GM19452 (cell line): ENCODE data around the gene XIRP1.

Source experiments
- ATAC-seq: cut with Tn5 transposase; IDR thresholded peaks from one replicate; pipeline ENCODE4 v1.9.1; 2021; ENCODE audit not compliant: unreplicated experiment

The XIRP1 gene

DNA sequence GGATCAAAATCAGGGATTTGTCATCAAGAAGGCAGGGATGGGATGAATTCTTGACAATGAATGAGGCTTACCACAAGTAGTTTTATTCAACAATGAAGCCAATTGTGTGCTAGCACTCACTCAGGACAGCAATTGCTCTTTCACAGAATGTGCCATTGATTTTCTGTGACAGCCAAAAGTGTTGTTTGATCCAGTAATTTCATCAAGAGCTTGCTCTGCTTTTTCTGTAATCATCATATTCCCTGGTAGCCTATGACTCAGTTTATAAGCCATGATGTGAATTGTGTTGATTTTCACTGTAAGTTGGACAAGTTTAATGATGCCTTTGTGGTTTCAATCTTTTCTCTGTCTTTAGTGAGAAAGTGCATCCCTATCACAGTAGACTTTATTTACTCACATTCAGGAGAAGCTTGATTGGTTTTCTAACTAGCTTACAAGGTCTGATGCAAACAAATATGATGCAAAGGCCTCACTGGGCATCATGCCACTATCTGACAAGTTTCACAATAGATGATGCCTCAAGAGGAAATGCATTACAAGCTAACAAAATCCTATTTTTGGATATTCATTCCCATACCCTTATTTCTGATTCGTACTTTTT, 25.4 kb downstream of the XIRP1 start:
- no peak for ATAC-seq

DNA sequence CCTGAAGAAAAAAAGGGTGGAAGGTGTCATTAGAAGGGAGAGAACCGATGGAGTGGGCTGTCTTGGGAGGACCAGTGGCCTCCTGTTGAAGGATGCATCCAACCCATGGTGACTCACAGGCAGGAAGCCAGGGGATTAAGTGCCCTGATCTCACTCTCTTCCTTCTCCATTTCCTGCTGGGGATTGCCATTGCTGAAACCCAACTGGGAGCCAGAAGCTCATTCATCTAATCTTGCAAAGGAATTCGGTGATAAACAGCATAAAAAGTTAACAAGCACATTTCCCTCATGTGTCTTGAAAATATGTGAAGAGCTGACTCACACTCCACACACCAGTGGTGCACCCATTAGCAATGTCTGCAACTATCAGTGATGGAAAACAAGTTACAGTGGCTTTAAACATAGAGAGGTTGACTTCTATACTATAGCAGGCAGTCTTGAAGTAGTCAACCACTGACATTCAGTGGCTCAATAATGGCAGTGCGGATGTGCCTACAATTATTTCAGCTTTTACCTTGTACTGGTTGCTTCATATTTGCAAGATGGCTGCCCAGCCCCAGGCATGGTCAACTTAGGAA, 26.2 kb downstream of the XIRP1 start:
- no peak for ATAC-seq

DNA sequence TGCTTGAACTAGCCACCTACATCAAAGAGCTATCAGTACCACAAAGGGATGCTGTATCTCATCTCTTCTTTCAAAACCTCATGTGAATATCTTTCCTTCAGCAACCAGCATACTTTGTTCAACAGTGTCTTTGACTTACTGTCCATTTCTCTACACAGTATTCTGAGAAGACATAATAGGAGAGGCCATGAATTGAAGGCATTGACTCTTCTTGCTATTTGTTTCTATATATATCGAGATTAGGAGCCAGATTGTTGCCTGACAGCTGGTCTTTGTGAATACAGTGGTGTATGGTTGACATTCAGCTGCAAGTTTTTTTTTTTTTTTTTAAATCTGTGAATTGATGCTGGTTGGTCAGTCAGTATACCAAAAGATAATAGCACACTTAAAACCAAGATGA, 26.9 kb downstream of the XIRP1 start:
- no peak for ATAC-seq

DNA sequence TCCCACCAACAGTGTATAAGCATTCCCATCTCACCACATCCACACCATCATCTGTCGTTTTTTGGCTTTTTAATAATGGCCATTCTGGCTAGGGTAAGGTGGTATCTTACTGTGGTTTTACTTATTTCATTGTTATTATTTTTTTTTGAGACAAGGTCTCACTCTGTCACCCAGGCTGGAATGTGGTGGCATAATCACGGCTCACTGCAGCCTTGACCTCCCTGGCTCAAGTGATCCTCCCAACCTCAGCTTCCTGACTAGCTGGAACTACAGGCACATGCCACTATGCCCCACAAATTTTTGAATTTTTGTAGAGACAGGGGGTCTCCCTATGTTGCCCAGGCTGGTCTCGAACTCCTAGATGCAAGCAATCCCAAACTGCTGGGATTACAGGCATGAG, 28.0 kb downstream of the XIRP1 start:
- no peak for ATAC-seq

GRCh38 chr3:39158148-39158715, 34.2 kb downstream of the XIRP1 start:
- ATAC-seq, result no peak

DNA sequence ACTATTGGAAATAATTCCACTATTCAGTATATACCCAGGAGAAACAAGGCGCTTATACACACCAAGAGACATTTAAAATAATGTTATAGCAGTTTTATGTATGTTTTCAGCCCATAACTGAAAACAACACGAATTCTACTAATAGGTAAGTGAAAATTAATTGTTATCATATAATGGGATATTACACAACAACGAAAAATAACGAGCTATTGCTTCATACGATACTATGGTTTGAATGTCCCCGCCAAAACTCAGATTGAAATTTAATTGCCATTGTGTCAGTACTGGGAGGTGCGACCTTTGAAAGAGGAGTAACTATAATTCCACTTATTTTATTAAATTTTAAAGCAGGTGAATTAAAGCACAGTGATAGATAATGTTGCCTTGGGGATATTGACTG, 35.0 kb downstream of the XIRP1 start:
- no peak for ATAC-seq

- ATAC-seq, result no peak
Observed at GRCh38 chr3:39156421-39156820, 36.0 kb downstream of the XIRP1 start.

- no peak for ATAC-seq
Observed at GRCh38 chr3:39154280-39155021, 37.9 kb downstream of the XIRP1 start.

GRCh38 chr3:39153977-39154279, 38.5 kb downstream of the XIRP1 start:
- no peak for ATAC-seq

GRCh38 chr3:39150803-39151631, 41.4 kb downstream of the XIRP1 start:
- no peak for ATAC-seq

- no peak for ATAC-seq
Observed at GRCh38 chr3:39150148-39150802, 42.1 kb downstream of the XIRP1 start.

DNA sequence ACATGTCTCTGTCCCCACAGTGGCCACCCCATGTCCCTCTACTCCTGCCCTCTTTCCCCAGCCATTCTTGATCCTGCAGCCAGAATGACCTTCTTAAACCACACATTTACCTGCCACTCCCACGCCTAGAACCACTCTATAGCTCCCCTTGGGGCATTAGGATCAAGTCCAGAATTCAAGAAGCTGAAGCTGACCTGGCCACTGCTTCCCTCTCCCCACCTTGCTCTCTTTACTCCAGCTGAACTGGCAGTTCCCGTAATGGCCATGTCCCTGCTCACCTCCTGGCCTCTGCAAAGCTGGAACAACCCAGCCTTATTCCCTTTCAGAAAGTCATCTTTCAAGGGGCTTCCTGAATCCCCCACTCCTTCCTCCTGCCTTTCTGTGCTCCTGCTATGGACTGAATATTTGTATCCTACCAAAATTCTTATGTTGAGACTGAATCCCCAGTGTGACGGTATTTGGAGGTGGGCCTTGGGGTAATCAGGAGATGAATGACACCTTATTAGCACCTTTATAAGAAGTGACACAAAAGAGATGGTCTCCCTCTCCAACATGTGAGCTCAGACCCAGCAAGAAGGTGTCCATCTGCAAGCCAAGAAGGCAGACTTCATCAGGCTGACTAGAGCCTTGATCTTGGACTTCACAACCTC, 42.8 kb downstream of the XIRP1 start:
- ATAC-seq, result no peak

- ATAC-seq, result no peak
Observed at GRCh38 chr3:39149059-39149455, 43.3 kb downstream of the XIRP1 start.

DNA sequence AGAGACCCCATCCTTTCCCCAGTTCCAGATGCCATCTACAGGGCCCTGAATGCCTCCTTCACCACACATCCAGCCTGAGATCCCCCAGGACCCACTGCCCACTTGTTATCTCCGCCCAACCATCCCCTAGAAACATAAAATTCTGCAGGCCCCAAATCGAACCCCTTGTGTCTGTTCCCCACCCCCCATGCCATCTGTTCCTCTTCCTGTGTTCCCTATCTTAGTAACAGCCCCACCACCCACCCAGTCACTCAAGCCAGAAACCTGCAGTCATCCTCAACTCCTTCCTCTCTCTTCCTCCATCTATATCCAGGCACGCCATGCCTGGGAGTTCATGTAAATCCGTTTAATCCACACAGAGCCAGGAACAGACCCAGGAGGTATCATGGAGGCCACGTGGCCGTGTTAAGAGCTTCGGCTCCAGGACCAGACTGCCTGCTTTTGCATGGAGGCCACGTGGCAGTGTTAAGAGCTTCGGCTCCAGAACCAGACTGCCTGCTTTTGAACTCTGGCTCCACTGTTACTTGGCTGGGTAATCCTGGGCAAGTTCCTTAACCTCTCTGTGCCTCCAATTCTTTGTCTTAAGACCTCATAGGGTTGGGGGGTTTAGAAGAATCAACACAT, 43.8 kb downstream of the XIRP1 start:
- ATAC-seq, result no peak

- ATAC-seq, result peak; percentile 33
Observed at GRCh38 chr3:39147711-39148434, 44.5 kb downstream of the XIRP1 start.

DNA sequence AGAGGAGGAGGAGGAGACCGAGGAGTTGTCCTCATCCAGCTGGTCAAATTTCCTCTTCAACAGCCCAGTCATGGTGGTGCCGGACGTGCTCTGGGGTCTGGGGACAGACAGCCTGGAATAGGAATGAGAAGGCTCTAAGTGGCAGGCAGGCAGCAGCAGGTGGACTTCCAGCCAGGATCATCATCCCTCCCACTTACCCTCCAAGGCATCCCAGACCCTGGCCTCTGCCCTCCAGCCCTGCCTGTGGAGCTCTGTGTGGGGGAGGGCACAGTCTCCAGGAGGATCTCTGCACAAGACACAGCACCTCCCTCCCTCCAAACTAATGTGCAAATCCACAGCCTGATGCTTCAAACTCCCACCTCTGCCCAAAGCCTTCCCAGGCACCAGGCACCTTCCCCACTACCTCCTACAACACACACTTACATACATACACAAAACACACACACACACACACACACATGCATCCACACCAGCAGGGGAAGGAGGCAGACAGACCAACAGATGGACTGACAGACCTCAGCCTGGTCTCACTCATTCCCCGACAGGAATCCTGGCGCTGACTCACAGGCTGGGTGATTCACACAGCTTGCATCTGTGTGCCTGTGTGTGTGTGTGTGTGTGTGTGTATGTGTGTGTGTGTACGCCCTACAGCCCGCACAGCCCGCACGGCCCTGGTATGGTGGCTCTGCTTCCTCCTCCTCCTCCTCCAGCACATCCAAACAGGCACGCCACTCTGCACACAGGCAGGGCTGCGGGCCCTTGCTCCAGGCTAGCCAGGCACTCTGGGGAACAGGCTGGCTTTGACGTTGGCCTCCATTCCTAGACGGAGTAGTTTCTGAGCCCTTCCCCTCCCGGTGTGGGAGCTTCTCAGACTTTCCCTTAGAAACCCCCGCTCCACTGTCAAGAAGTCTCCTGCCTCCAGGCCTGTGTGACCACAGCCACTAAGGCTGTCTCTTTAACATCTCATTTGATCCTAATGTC, 45.5 kb downstream of the XIRP1 start:
- ATAC-seq, result no peak

GRCh38 chr3:39146083-39146501, 46.3 kb downstream of the XIRP1 start:
- ATAC-seq, result no peak

DNA sequence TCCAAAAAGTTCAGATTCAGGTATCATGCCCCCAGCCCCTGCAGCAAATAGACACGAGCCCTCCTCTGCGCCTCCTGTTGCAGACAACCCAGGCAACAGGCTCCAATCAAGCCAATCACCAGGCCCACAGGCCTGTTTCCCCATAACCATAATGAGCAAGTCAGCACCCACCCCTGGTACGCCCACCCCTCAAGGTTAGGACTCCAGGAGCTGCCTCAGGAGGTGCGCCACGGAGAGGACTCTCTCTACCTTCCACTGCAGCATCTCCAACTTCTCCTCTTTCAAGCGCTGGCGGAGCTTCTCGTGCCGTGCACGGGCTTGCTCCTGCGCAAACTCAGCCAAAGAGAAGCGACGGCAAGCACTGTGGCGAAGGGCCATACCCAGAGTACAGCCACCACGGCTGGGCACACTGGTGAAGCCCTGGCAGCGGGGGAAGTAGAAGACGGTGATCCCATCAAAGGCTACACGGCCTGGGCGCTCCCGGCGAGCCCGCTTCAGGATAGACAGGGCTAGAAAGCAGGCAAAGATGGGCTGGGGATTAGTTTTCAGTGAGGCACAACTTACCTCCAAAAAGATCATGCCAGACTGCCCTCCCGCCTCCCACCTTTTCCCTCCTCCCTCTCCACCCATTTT, 47.5 kb downstream of the XIRP1 start:
- ATAC-seq, result no peak
